H9 (cell line): ENCODE data around the gene ATP6AP1. TPM values are rescaled to one million over a fixed set of nuclear protein-coding genes. Genes with fewer than 3 reads are reported as not detected.

Experiments used
- DNase-seq: peaks from one replicate; pipeline ENCODE4 v3.0.0-alpha.2; 2017
- H2AFZ ChIP-seq: one replicate; pipeline ENCODE4 v1.6.1; 2013; ENCODE audit warnings: mild to moderate bottlenecking, low read length, control low read depth, moderate library complexity
- H2AK5ac ChIP-seq: 2 replicates; pipeline ENCODE4 v1.6.1; 2013; ENCODE audit warnings: low read length, control low read depth, mixed read lengths; ENCODE audit not compliant: insufficient read length
- H2BK120ac ChIP-seq: one replicate; pipeline ENCODE4 v1.6.1; 2013; ENCODE audit warnings: low read depth, mild to moderate bottlenecking, low read length, control low read depth, inconsistent platforms; ENCODE audit not compliant: poor library complexity, severe bottlenecking
- H2BK12ac ChIP-seq: 2 replicates; pipeline ENCODE4 v1.6.1; 2013; ENCODE audit warnings: low read length, control low read depth, mixed read lengths, low read depth; ENCODE audit not compliant: insufficient read length
- H2BK15ac ChIP-seq: 2 replicates; pipeline ENCODE4 v1.6.1; 2013; ENCODE audit warnings: low read depth, low read length, control low read depth
- H2BK20ac ChIP-seq: one replicate; pipeline ENCODE4 v1.6.1; 2013; ENCODE audit warnings: low read depth, mild to moderate bottlenecking, low read length, control low read depth, inconsistent platforms; ENCODE audit not compliant: poor library complexity, severe bottlenecking
- H2BK5ac ChIP-seq: 2 replicates; pipeline ENCODE4 v1.6.1; 2013; ENCODE audit warnings: low read length, control low read depth, mixed read lengths; ENCODE audit not compliant: insufficient read length
- H3K14ac ChIP-seq: 2 replicates; pipeline ENCODE4 v1.6.1; 2013; ENCODE audit warnings: low read length, control low read depth; ENCODE audit not compliant: insufficient read depth
- H3K18ac ChIP-seq: 2 replicates; pipeline ENCODE4 v1.6.1; 2013; ENCODE audit warnings: low read depth, mild to moderate bottlenecking, mixed read lengths, low read length, control low read depth; ENCODE audit not compliant: insufficient read length
- H3K23ac ChIP-seq: 2 replicates; pipeline ENCODE4 v1.6.1; 2013; ENCODE audit warnings: low read length, control low read depth, mixed read lengths, low read depth; ENCODE audit not compliant: insufficient read length
- H3K23me2 ChIP-seq: 2 replicates; pipeline ENCODE4 v1.6.1; 2013; ENCODE audit warnings: low read depth, mild to moderate bottlenecking, mixed read lengths, low read length, control low read depth; ENCODE audit not compliant: insufficient read length, poor library complexity, severe bottlenecking
- H3K27ac ChIP-seq: 2 replicates; pipeline ENCODE4 v1.5.1; 2013; ENCODE audit warnings: low read length, control low read depth, mixed read lengths, low read depth; ENCODE audit not compliant: insufficient read length
- H3K27me3 ChIP-seq: 2 replicates; pipeline ENCODE4 v1.6.1; 2013; ENCODE audit warnings: low read length, control low read depth, inconsistent platforms; ENCODE audit not compliant: insufficient read depth
- H3K4ac ChIP-seq: 2 replicates; pipeline ENCODE4 v1.6.1; 2013; ENCODE audit warnings: low read depth, mild to moderate bottlenecking, control low read depth, inconsistent platforms, low read length, moderate library complexity
- H3K4me1 ChIP-seq: 2 replicates; pipeline ENCODE4 v1.6.1; 2013; ENCODE audit warnings: low read length, control low read depth, inconsistent platforms; ENCODE audit not compliant: insufficient read depth
- H3K4me2 ChIP-seq: 2 replicates; pipeline ENCODE4 v1.6.1; 2013; ENCODE audit warnings: low read length, control low read depth, mixed read lengths; ENCODE audit not compliant: insufficient read length, insufficient read depth
- H3K56ac ChIP-seq: 2 replicates; pipeline ENCODE4 v1.6.1; 2013; ENCODE audit warnings: low read depth, mild to moderate bottlenecking, mixed read lengths, low read length, control low read depth; ENCODE audit not compliant: insufficient read length
- H3K79me1 ChIP-seq: 2 replicates; pipeline ENCODE4 v1.6.1; 2013; ENCODE audit warnings: low read depth, mild to moderate bottlenecking, moderate library complexity, low read length, control low read depth, inconsistent platforms; ENCODE audit not compliant: insufficient read depth, poor library complexity, severe bottlenecking
- H3K79me2 ChIP-seq: 2 replicates; pipeline ENCODE4 v1.6.1; 2013; ENCODE audit warnings: low read length, control low read depth, inconsistent platforms; ENCODE audit not compliant: insufficient read depth
- H3K9ac ChIP-seq: 2 replicates; pipeline ENCODE4 v1.6.1; 2013; ENCODE audit warnings: low read length, control low read depth, mixed read lengths; ENCODE audit not compliant: insufficient read length; ENCODE audit errors: extremely low read depth
- H3K9me3 ChIP-seq: one replicate; pipeline ENCODE4 v1.6.1; 2013; ENCODE audit warnings: low read depth, low read length, inconsistent platforms; ENCODE audit not compliant: control insufficient read depth
- H3T11ph ChIP-seq: one replicate; pipeline ENCODE4 v1.6.1; 2013; ENCODE audit warnings: mild to moderate bottlenecking, low read length, control low read depth, inconsistent platforms
- H4K20me1 ChIP-seq: one replicate; pipeline ENCODE4 v1.6.1; 2013; ENCODE audit not compliant: control insufficient read depth, insufficient read length, insufficient read depth
- H4K5ac ChIP-seq: 2 replicates; pipeline ENCODE4 v1.6.1; 2013; ENCODE audit warnings: low read depth, mild to moderate bottlenecking, mixed read lengths, low read length, control low read depth; ENCODE audit not compliant: insufficient read length
- H4K8ac ChIP-seq: replicated peaks from 2 replicates; pipeline ENCODE4 v1.6.1; 2013; ENCODE audit warnings: low read length, control low read depth, mixed read lengths, low read depth; ENCODE audit not compliant: insufficient read length
- H4K91ac ChIP-seq: 2 replicates; pipeline ENCODE4 v1.6.1; 2013; ENCODE audit warnings: low read depth, mild to moderate bottlenecking, moderate library complexity, mixed read lengths, low read length, control low read depth; ENCODE audit not compliant: insufficient read length
- H3K27ac Mint-ChIP-seq, 3 experiments: 2 replicates in 2 of 3; 3 replicates in 1 of 3; pipeline ENCODE4 v1.8.0; 2020 to 2021; ENCODE audit warnings: mixed read lengths in 3 of 3, mild to moderate bottlenecking in 1 of 3, moderate library complexity in 1 of 3
- H3K27me3 Mint-ChIP-seq: 2 replicates; pipeline ENCODE4 v1.8.0; 2021; ENCODE audit warnings: low read depth, mild to moderate bottlenecking, moderate library complexity, mixed read lengths
- H3K36me3 Mint-ChIP-seq, 3 experiments: 2 replicates in 2 of 3; 3 replicates in 1 of 3; pipeline ENCODE4 v1.8.0; 2020 to 2021; ENCODE audit warnings: low read depth in 3 of 3, mixed read lengths in 3 of 3; ENCODE audit not compliant: insufficient read depth in 1 of 3
- H3K4me1 Mint-ChIP-seq, 2 experiments: 2 replicates each; pipeline ENCODE4 v1.8.0; 2020; ENCODE audit warnings: mixed read lengths in 2 of 2
- H3K4me3 Mint-ChIP-seq, 2 experiments: 2 replicates in 1 of 2; 3 replicates in 1 of 2; pipeline ENCODE4 v1.8.0; 2020 to 2021; ENCODE audit warnings: mild to moderate bottlenecking in 2 of 2, mixed read lengths in 2 of 2, moderate library complexity in 1 of 2
- H3K9me3 Mint-ChIP-seq, 2 experiments: 2 replicates in 1 of 2; 3 replicates in 1 of 2; pipeline ENCODE4 v1.8.0; 2020; ENCODE audit warnings: mild to moderate bottlenecking in 2 of 2, mixed read lengths in 2 of 2, moderate library complexity in 1 of 2
- CTCF ChIP-seq: fragments of 200-600 bp; sonication (generic); conservative IDR thresholded peaks from 3 replicates; pipeline ENCODE4 v1.8.0; 2021; ENCODE audit warnings: antibody characterized with exemption, mild to moderate bottlenecking
- WGBS: extraction: QIAGEN DNeasy Blood & Tissue Kit; methylation state at CpG from one replicate; pipeline ENCODE4 v1.1.7; 2013; ENCODE audit warnings: missing lambda C conversion rate, low lambda C conversion rate, mixed read lengths; ENCODE audit not compliant: insufficient read length; ENCODE audit errors: extremely low coverage; 5-methylcytosine and 5-hydroxymethylcytosine counted together
- total RNA-seq: library from RNA; stranded (reverse); gene quantifications from 2 replicates; pipeline ENCODE4 v1.2.1, GENCODE V29; 2021

The ATP6AP1 gene
- total RNA-seq, 1 experiment from 2014 or later: 45.6 TPM

- DNase-seq: no peak
- Histone ChIP-seq H2AK5ac (no peak overlapping the region), H3K9ac (no peak overlapping the region), H3K14ac (no peak overlapping the region), H3K4me1 (no peaks in the 10 kb centered on the region), H2AFZ (no peak overlapping the region), H3K4ac (no peak overlapping the region), H2BK120ac (no peak overlapping the region), H2BK5ac (no peak overlapping the region), H4K20me1 (no peaks in the 10 kb centered on the region), H2BK15ac (no peak overlapping the region), H3K23ac (no peak overlapping the region), H3T11ph (no peak overlapping the region), H3K56ac (no peak overlapping the region), H3K18ac (no peak overlapping the region), H3K4me2 (peak overlapping the region; percentile 61), H2BK12ac (no peak overlapping the region), H3K9me3 (peaks cover 43% of the 10 kb centered on the region), H3K27me3 (no peaks in the 10 kb centered on the region), H3K79me2 (no peaks in the 10 kb centered on the region), H4K91ac (no peak overlapping the region), H3K27ac (no peak overlapping the region), H4K5ac (no peak overlapping the region), H3K79me1 (no peaks in the 10 kb centered on the region), H4K8ac (no peak overlapping the region), H2BK20ac (no peak overlapping the region), H3K23me2 (no peaks in the 10 kb centered on the region)
- Mint-ChIP-seq H3K27me3 (no peaks in the 10 kb centered on the region), H3K4me1 (peaks cover 7 to 20% of the 10 kb centered on the region in 2 experiments), H3K4me3 (peak overlapping the region; percentile 72 to 81), H3K9me3 (peaks cover 70 to 80% of the 10 kb centered on the region in 2 experiments), H3K36me3 (peaks cover 13 to 39% (median 34%) of the 10 kb centered on the region in 3 experiments), H3K27ac (no peak overlapping the region)
- no peak for TF ChIP-seq CTCF
- no CpG with 5 or more reads among the region's 2 CpGs for WGBS
Measured at GRCh38 chrX:154429711-154430110, 1.2 kb downstream of the ATP6AP1 start.
